MCF 10A (cell line): ENCODE measurements around the gene FLRT2. TPM values are rescaled to one million over a fixed set of nuclear protein-coding genes. Genes with fewer than 3 reads are reported as not detected.

ENCODE experiments used
- BruUV-seq: library from RNA; stranded (reverse); fragments of 400-500 nt; replicated peaks from 2 replicates; lab custom pipeline; 2021; lab: Mats Ljungman, UMichigan
- CTCF ChIA-PET: fragments of 300-600 bp; sonication (Branson Sonifier 250); formaldehyde crosslinking; extraction: SDS; loops from one replicate; lab custom pipeline; 2021; ENCODE audit warnings: antibody characterized with exemption, inconsistent platforms; lab: Yijun Ruan, JAX
- POLR2A ChIA-PET: fragments of 300-600, 350-650 bp; sonication (Branson Sonifier 250); formaldehyde crosslinking; extraction: SDS; loops from one replicate; lab custom pipeline; 2020; ENCODE audit warnings: antibody characterized with exemption, inconsistent platforms; lab: Yijun Ruan, JAX
- DNase-seq: peaks from one replicate; pipeline ENCODE4 v3.0.0-alpha.2; 2018; ENCODE audit not compliant: unreplicated experiment
- H3K27ac Mint-ChIP-seq: one replicate; pipeline ENCODE4 v1.8.0; 2022; ENCODE audit warnings: mild to moderate bottlenecking, low read depth, mixed read lengths; ENCODE audit not compliant: unreplicated experiment
- H3K27me3 Mint-ChIP-seq: one replicate; pipeline ENCODE4 v1.8.0; 2022; ENCODE audit warnings: mixed read lengths; ENCODE audit not compliant: insufficient read depth, unreplicated experiment
- H3K36me3 Mint-ChIP-seq: one replicate; pipeline ENCODE4 v1.8.0; 2022; ENCODE audit warnings: mild to moderate bottlenecking, moderate library complexity, mixed read lengths; ENCODE audit not compliant: insufficient read depth, unreplicated experiment
- H3K4me1 Mint-ChIP-seq: one replicate; pipeline ENCODE4 v1.8.0; 2022; ENCODE audit warnings: mixed read lengths; ENCODE audit not compliant: insufficient read depth, unreplicated experiment
- H3K4me3 Mint-ChIP-seq: one replicate; pipeline ENCODE4 v1.8.0; 2022; ENCODE audit warnings: mild to moderate bottlenecking, moderate library complexity, mixed read lengths; ENCODE audit not compliant: unreplicated experiment
- H3K9me3 Mint-ChIP-seq: one replicate; pipeline ENCODE4 v1.8.0; 2022; ENCODE audit warnings: mixed read lengths; ENCODE audit not compliant: unreplicated experiment
- CTCF ChIP-seq: fragments of 200-600 bp; IDR thresholded peaks from one replicate; pipeline ENCODE4 v1.8.0; 2022; ENCODE audit warnings: antibody characterized with exemption, mild to moderate bottlenecking; ENCODE audit not compliant: unreplicated experiment
- intact Hi-C: fragments of 100-400 bp; cut with micrococcal nuclease; formaldehyde crosslinking; loops from 2 replicates; pipeline ENCODE4 v1.14.1; 2022
- total RNA-seq: library from RNA; stranded (reverse); gene quantifications from 2 replicates; pipeline ENCODE4 v1.2.3, GENCODE V29; 2022

Gene FLRT2
- total RNA-seq, 1 experiment from 2014 or later: 153 TPM

GRCh38 chr14:85601690-85602089 lies 71.7 kb downstream of the FLRT2 start:
- ChIA-PET CTCF (interaction anchor here (0.5 to 1.4 kb wide), 3 partner anchors 10 to 1787 kb away, joined by 3 to 4 read pairs (median 3); no protein-coding TSS in a partner anchor), POLR2A (no interaction called here)
- Mint-ChIP-seq H3K4me1 (peaks cover 16% of the 10 kb centered on the region), H3K27ac (no peak overlapping the region), H3K4me3 (no peak overlapping the region), H3K27me3 (no peaks in the 10 kb centered on the region), H3K9me3 (no peaks in the 10 kb centered on the region), H3K36me3 (peaks cover 6% of the 10 kb centered on the region)
- no peak for TF ChIP-seq CTCF
- no peak for DNase-seq
- intact Hi-C loops: no loop called here
- no TSS peak for BruUV-seq

- no TSS peak for BruUV-seq
- ChIA-PET POLR2A (no interaction called here), CTCF (interaction anchor here (0.5 to 1.4 kb wide), 2 partner anchors 9 to 65 kb away, joined by 3 read pairs; no protein-coding TSS in a partner anchor)
- H3K36me3 Mint-ChIP-seq: peaks cover 6% of the 10 kb centered on the region
- DNase-seq: no peak
- peaks cover 16% of the 10 kb centered on the region for H3K4me1 Mint-ChIP-seq
- intact Hi-C loops: no loop called here
- no peaks in the 10 kb centered on the region for H3K27me3 Mint-ChIP-seq
- H3K27ac Mint-ChIP-seq: no peak overlapping the region
- no peaks in the 10 kb centered on the region for H3K9me3 Mint-ChIP-seq
- no peak for TF ChIP-seq CTCF
- H3K4me3 Mint-ChIP-seq: no peak overlapping the region
Measured at GRCh38 chr14:85602345-85602744, 72.4 kb downstream of the FLRT2 start.

GRCh38 chr14:85604021-85604420 lies 74.1 kb downstream of the FLRT2 start:
- intact Hi-C loops: no loop called here
- Mint-ChIP-seq H3K9me3 (no peaks in the 10 kb centered on the region), H3K4me3 (no peak overlapping the region), H3K27me3 (no peaks in the 10 kb centered on the region), H3K27ac (no peak overlapping the region), H3K36me3 (peaks cover 6% of the 10 kb centered on the region), H3K4me1 (peaks cover 22% of the 10 kb centered on the region)
- ChIA-PET POLR2A (interaction anchor here (0.9 kb wide), 1 partner anchor 31 kb away, joined by 3 read pairs; no protein-coding TSS in a partner anchor), CTCF (no interaction called here)
- no TSS peak for BruUV-seq
- DNase-seq: no peak
- no peak for TF ChIP-seq CTCF

GRCh38 chr14:85604714-85605113 lies 74.8 kb downstream of the FLRT2 start:
- H3K9me3 Mint-ChIP-seq: no peaks in the 10 kb centered on the region
- H3K36me3 Mint-ChIP-seq: peaks cover 6% of the 10 kb centered on the region
- no peaks in the 10 kb centered on the region for H3K27me3 Mint-ChIP-seq
- POLR2A ChIA-PET: interaction anchor here (0.9 kb wide), 1 partner anchor 31 kb away, joined by 3 read pairs; no protein-coding TSS in a partner anchor
- H3K4me3 Mint-ChIP-seq: no peak overlapping the region
- peaks cover 18% of the 10 kb centered on the region for H3K4me1 Mint-ChIP-seq
- DNase-seq: no peak
- intact Hi-C loops: no loop called here
- BruUV-seq: no TSS peak
- CTCF ChIA-PET: interaction anchor here (1.1 kb wide), 1 partner anchor 328 kb away, joined by 3 read pairs; no protein-coding TSS in a partner anchor
- H3K27ac Mint-ChIP-seq: no peak overlapping the region
- TF ChIP-seq CTCF: no peak
